Measurements from ENCODE around the gene STRA8. TPM values are rescaled to one million over a fixed set of nuclear protein-coding genes. Genes with fewer than 3 reads are reported as not detected.
"Not testable (repeated sequence)": the region's sequence is repeated elsewhere in the genome, so short reads cannot be mapped to it uniquely, and the experiment has no call there.

The STRA8 gene
- total RNA-seq, 1 experiment from 2014 or later: not detected

- no peak for DNase-seq (ENCODE audit: low read depth)
These were observed 28.8 kb upstream of the STRA8 start for GRCh38 chr7:135204876-135205275.

GRCh38 chr7:135205850-135206249 is 27.8 kb upstream of the STRA8 start:
- DNase-seq (ENCODE audit: low read depth): no peak

- DNase-seq (ENCODE audit: low read depth): no peak
These were observed 26.7 kb upstream of the STRA8 start for GRCh38 chr7:135206941-135207391.

DNA sequence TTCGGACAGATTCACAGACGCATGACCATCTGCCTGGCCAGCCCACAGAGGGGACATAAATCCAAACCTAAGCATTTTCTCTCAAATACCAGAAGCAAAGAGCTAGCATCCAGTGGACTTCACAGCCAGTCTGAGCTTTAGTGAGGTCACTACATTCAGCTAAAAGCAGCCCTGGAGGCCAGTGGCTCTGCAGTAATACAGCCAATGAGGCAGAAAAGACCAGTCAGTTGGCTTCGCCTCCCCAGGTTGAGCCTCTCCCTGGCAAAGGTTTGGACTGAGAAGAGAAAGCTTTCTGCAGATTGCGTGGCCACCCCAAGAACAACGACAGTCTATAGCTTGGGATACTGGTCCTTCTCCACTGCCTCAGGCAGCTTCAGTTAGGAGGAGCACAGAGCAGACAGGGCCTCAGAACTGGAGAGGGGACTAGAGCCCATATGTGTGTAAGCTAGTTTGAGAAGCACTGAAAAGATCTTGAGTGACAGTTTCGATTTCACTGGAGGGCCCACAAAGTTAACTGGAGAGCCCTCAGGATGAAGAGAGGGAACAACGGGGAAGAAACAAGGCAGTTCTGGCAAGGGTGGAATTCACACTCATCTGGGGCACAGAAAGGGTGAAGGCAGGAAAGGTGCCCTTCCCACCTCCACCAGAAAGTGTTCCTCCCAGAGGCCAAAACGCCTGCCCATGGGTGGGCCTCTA is 26.1 kb upstream of the STRA8 start:
- DNase-seq (ENCODE audit: low read depth): no peak

DNA sequence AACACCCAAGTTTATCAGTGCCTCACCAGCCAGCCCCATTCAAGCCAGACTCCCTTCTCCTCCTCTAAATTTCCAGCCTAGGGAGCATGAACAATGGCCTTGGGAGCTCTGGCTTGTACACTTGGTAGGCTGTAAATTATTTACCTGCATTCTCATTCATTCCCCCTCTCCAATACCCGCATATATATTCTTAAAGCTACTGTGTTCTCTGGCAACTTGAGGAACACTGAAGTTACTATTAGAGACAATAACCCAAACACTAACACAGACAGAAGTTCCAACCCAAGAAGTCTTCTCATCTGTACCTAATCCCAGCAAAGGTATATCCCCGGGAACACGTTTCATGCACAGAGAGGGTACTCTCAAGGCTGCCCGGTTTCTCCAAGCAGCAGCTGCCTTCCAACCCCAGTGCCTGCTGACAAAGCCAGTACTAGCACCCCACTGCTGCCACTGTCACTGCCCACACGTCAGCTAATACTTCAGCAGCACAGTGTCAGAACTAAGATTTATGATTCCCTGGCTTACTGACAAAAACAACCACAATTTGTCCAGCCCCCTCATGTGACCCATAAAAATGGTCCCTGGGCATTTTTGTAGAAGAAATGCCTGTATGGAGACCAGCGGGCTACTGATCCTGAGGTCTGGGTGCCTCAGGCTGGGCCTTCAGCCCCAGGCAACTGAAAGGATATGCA is 25.4 kb upstream of the STRA8 start:
- no peak for DNase-seq (ENCODE audit: low read depth)

DNA sequence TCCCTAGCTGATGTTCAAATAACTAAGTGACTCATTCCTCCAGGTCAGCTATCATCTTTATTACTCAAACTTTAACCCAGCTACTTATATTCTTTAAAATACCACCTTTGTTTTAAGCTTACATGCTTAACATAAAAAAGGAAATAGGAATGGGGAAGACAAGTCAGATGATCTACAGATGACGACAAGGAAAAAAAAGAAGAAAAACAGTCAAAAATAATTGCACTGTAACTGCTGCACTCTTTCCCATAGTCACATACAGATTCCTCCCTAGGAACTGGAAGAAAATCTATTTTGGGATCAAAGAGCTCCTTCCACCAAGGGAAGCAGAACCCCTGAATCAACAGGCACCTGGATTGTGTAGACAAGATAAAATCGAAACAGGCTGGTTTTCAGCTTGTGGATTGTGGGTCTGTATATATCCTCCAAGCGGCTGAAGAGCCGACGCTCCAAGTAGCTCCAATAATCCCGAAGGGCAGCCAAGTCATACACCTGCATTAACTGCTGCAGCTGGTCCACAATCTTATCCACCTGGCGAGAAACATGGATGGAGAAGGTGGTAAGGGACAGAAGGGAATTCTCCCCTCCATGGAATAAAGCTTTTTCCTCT is 24.3 kb upstream of the STRA8 start:
- no peak for DNase-seq (ENCODE audit: low read depth)

DNA sequence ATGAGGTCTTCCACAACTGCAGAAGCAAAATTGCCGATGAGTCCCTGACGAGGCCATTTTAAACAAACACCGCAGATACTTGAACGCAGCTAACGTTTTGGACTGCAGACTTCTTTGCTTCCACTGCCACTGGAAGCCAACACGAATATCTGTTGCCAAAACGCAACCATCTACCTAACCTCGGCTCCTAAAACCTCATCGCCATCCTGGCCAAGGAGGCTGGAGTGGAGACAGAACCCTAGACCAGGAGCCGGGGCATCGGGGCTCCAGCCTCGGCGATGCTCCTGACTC is 22.8 kb upstream of the STRA8 start:
- no peak for DNase-seq (ENCODE audit: low read depth)

- peak; percentile 92 for DNase-seq (ENCODE audit: low read depth)
These were observed 22.3 kb upstream of the STRA8 start, which contains the start of gene WDR91 for GRCh38 chr7:135211179-135211945. WDR91 (minus strand) TSS chr7:135211526; CDS start chr7:135211502, 24 bp downstream.

GRCh38 chr7:135211946-135212685 is 21.5 kb upstream of the STRA8 start:
- peak; percentile 65 for DNase-seq (ENCODE audit: low read depth)

DNA sequence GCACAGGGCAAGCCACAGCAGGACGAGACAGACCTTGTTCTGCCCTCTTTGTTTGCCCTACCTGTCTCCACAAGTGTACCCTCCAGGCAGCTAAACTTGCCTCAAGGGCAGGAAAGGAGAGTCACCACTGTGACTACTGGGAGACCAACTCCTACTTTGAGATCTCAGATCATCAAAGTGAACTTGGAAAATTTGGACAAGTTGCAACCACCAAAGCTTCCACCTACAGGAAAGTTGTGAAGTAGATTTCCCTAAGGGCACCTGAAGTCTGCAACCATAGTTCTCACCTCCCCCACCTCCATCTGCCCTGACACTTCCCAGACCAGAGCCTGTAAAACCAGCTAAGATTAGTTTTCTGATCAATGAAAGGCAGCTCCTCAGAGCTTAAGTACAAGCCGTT is 19.8 kb upstream of the STRA8 start:
- DNase-seq (ENCODE audit: low read depth): no peak

- no peak for DNase-seq (ENCODE audit: low read depth)
These were observed 18.5 kb upstream of the STRA8 start for GRCh38 chr7:135215180-135215579.

GRCh38 chr7:135215698-135216097 is 17.9 kb upstream of the STRA8 start:
- DNase-seq (ENCODE audit: low read depth): no peak

GRCh38 chr7:135217645-135218509 is 15.8 kb upstream of the STRA8 start:
- DNase-seq (ENCODE audit: low read depth): no peak

GRCh38 chr7:135224027-135224426 is 9.6 kb upstream of the STRA8 start:
- DNase-seq (ENCODE audit: low read depth): no peak

DNA sequence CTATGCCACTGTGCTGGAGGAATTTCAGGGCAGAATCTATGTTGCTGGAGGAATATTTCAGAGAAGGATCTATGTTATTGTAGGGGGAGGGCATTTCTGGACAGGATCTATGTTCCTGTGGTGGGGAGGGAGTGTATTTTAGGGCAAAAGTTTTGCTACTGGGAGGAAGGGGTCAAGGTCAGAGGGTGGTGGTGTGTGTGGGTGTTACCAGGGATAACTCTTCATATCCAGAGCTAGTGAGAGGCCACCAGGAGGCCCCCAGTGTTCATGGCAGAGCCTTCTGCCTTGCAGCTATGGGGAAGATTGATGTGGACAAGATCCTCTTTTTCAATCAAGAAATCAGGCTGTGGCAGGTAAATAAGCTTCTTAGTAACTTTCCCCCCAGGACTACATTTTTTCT is 2.0 kb upstream of the STRA8 start:
- no peak for DNase-seq (ENCODE audit: low read depth)

DNA sequence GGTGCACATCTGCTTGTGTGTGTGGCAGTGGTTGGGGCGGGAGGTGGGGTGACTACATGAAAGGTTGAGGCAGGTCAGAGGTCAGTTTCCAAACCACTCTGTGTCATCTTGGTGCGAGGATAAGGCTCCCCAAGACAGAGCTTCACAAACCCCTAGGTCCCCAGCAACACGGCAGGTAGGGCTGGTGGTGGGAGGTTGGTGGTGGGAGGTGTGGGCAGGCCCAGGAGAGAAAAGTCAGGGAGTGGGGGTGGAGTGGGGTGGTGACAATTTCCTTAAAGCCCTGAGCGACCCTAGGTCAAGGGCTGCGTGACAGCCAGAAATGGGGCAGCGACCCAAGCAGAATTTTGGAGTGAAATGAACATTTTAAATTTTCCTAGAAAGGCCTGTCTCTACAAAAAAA is 1.6 kb upstream of the STRA8 start:
- DNase-seq (ENCODE audit: low read depth): no peak

- no peak for DNase-seq (ENCODE audit: low read depth)
These were observed 918 bp upstream of the STRA8 start for GRCh38 chr7:135232720-135233119.

GRCh38 chr7:135234095-135234494 is 457 bp downstream of the STRA8 start:
- DNase-seq (ENCODE audit: low read depth): not testable (repeated sequence)

- DNase-seq (ENCODE audit: low read depth): no peak
These were observed 1.1 kb downstream of the STRA8 start for GRCh38 chr7:135234727-135235126.

GRCh38 chr7:135235841-135236240 is 2.2 kb downstream of the STRA8 start:
- no peak for DNase-seq (ENCODE audit: low read depth)

Data from LHCN-M2 (cell line).